Effector memory CD4-positive, alpha-beta T cell (primary cell): ENCODE results near the gene PCDHGC5.

Source experiments
- DNase-seq, 3 donors: peaks; one replicate each; pipeline ENCODE4 v3.0.0-alpha.2; 2020
- H3K27ac ChIP-seq: 2 replicates; pipeline ENCODE4 v1.7.0; 2013; ENCODE audit warnings: mild to moderate bottlenecking, low read length, moderate library complexity; ENCODE audit not compliant: insufficient read depth, poor library complexity, severe bottlenecking
- H3K27me3 ChIP-seq: replicated peaks from 2 replicates; pipeline ENCODE4 v1.7.0; 2013; ENCODE audit warnings: mild to moderate bottlenecking, low read length; ENCODE audit not compliant: insufficient read depth, control insufficient read depth, poor library complexity, severe bottlenecking
- H3K36me3 ChIP-seq: 2 replicates; pipeline ENCODE4 v1.7.0; 2013; ENCODE audit warnings: mild to moderate bottlenecking, low read length, moderate library complexity; ENCODE audit not compliant: control insufficient read depth, insufficient read depth
- H3K4me1 ChIP-seq: 2 replicates; pipeline ENCODE4 v1.7.0; 2013; ENCODE audit warnings: low read length, mild to moderate bottlenecking; ENCODE audit not compliant: control insufficient read depth, insufficient read depth, poor library complexity, severe bottlenecking
- H3K4me3 ChIP-seq: 2 replicates; pipeline ENCODE4 v1.7.0; 2013; ENCODE audit warnings: low read length, low read depth, mild to moderate bottlenecking; ENCODE audit not compliant: insufficient read depth, poor library complexity, severe bottlenecking
- H3K9me3 ChIP-seq: 2 replicates; pipeline ENCODE4 v1.7.0; 2013; ENCODE audit warnings: mild to moderate bottlenecking, low read length, moderate library complexity; ENCODE audit not compliant: control insufficient read depth
- total RNA-seq, 3 donors: gene quantifications; one replicate each; lab custom pipeline; 2026; lab: John Stamatoyannopoulos, UW

The PCDHGC5 gene
- 0 to 0.09 (median 0) reads per million in 3 donors for total RNA-seq

DNA sequence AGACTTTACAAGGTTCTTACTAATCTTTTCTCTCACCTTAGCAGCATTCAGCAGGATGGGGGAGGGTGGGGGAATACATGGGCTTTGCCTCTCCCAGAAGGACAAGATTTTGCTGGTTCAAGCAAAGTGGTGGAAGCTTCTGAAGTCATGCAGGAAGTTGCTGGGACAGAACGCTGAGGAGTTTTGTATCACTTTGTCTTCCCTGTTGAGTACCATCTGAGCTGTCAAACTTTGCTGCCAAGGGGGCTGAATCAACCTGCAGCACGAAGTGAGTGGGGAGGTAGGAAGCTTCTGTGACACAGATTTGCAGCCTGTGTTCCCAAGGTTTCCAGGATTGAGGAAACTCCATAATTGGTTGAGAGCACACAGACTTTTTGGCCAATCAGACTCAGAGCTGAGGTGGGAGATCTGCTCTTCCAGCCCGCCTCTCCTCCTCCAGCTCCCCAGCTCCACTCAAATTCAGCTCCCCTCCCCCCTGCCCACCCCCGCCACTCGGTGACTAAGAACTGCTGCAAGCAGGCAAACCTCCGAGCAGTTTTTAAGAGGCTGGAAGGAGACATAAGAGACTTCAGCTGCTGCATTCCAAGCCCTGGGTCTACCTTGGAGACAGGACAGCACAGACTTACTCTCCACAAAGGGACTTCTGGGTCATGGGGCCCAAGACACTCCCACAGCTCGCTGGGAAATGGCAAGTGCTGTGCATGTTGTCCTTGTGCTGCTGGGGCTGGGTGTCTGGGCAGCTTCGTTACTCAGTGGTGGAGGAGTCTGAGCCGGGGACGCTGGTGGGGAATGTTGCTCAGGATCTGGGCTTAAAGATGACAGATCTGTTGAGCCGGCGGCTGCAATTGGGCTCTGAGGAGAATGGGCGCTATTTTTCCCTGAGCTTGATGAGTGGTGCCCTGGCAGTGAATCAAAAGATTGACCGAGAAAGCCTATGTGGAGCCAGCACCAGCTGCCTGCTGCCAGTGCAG lies at the start of gene PCDHGC5:
TSS of gene PCDHGC5 (plus strand) at position 491 of the 971 bp plus-strand sequence. CDS start at position 651, 160 bp downstream.
- Histone ChIP-seq H3K4me1 (peaks cover 26% of the 10 kb centered on the region), H3K27me3 (peaks cover 51% of the 10 kb centered on the region), H3K4me3 (no peak within 1 kb of the TSS), H3K27ac (no peak within 1 kb of the TSS), H3K9me3 (no peaks in the 10 kb centered on the region), H3K36me3 (no peaks in the 10 kb centered on the region)
- no peak for DNase-seq

DNA sequence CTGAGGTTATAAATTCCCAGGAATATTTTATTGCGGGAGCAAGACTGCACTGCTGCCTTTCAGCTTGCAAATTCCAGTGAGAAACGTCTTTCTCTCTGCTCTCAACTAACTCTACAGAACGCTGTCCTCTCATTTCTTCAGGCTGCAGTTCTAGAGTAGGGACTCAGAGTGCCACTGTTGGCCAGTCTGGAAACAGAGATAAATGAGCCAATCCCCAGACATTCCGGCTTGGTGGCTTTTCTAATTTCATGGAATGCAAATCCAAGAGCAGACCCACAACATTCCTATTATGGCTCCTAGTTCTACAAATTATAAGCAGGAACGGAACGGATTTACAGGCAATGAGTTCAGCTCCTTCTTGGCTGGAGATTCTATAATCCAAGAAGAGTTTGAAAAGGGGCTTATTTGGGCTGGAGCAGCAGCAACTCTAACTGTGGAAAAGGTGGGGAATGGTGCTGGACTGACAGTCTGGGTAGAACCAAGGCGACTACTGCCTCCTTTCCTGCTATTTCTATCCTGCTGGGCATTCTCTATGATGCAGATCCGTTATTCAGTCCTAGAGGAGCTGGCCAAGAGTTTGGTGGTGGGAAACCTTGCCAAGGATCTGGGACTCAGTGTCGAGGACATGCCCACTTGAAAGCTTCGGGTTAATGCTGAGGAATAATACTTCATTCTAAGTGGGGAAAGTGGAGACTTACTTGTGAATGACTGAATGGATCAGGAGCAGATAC lies 49.3 kb upstream of the PCDHGC5 start:
- no peak for DNase-seq
- H3K4me1 ChIP-seq: no peaks in the 10 kb centered on the region
- H3K27me3 ChIP-seq: no peaks in the 10 kb centered on the region
- no peak overlapping the region for H3K4me3 ChIP-seq
- no peaks in the 10 kb centered on the region for H3K9me3 ChIP-seq
- no peaks in the 10 kb centered on the region for H3K36me3 ChIP-seq
- no peak overlapping the region for H3K27ac ChIP-seq

DNA sequence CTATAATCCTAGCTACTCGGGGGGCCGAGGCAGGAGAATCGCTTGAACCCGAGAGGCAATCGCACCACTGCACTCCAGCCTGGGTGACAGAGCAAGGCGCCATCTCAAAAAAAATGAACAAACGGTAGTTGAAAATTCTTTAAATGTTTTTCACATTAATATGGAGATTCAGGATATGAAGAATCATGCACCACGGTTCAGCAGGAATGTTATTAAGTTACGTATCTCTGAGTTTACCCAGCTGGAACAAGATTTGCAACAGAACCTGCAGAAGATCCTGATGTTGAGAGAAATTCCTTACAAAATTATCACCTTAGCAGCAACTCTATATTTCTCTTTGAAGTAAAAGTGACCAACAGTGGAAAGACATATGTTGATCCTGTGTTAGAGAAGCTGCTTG lies 48.5 kb upstream of the PCDHGC5 start:
- no peaks in the 10 kb centered on the region for H3K36me3 ChIP-seq
- H3K4me3 ChIP-seq: no peak overlapping the region
- no peak overlapping the region for H3K27ac ChIP-seq
- no peak for DNase-seq
- no peaks in the 10 kb centered on the region for H3K4me1 ChIP-seq
- no peaks in the 10 kb centered on the region for H3K27me3 ChIP-seq
- H3K9me3 ChIP-seq: no peaks in the 10 kb centered on the region

DNA sequence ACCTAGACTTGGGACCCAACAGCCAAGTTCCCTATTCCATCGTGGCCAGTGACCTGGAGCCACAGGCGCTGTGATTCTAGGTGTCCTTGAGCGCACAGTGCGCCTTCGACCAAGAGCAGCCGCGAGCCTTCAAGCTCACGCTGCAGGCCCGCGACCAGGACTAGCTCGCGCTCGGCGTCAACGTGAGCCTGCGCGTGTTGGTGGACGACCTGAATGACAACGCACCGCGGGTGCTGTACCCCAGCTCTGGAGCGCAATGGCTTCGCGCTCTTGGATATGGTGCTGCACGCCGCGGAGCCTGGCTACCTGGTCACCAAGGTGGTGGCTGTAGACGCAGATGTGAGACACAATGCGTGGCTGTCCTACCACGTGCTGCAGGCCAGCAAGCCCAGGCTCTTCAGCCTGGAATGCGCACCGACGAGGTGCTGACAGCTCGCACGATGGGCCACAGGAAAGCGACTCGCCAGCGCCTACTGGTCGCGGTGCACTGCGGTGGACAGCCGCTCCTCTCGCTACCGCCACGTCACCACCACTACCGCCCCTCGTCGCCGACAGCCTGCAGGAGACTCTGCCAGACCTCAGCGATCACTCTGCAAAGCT lies 47.2 kb upstream of the PCDHGC5 start:
- Histone ChIP-seq H3K27ac (no peak overlapping the region), H3K27me3 (no peaks in the 10 kb centered on the region), H3K4me3 (no peak overlapping the region), H3K4me1 (no peaks in the 10 kb centered on the region), H3K36me3 (no peaks in the 10 kb centered on the region), H3K9me3 (no peaks in the 10 kb centered on the region)
- DNase-seq: no peak

DNA sequence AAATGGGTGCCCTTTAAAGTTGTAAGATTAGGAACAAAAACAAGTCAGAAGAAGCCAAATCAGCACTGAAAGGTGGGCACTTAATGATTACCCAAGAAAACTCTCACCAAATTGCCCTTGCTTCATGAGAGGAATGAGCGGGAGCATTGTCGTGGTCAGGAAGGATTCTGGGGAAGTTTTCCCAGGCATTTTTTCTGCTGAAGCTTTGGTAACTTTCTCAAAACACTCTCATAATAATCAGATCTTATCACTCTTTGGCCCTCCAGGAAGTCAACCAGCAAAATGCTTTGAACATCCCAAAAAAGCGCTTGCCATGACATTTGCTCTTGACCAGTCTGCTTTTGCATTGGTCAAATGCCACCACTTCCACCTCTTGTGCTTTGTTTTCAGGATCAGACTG lies 23.5 kb upstream of the PCDHGC5 start:
- Histone ChIP-seq H3K4me1 (no peaks in the 10 kb centered on the region), H3K27me3 (no peaks in the 10 kb centered on the region), H3K4me3 (no peak overlapping the region), H3K9me3 (no peaks in the 10 kb centered on the region), H3K27ac (no peak overlapping the region), H3K36me3 (no peaks in the 10 kb centered on the region)
- DNase-seq: no peak

DNA sequence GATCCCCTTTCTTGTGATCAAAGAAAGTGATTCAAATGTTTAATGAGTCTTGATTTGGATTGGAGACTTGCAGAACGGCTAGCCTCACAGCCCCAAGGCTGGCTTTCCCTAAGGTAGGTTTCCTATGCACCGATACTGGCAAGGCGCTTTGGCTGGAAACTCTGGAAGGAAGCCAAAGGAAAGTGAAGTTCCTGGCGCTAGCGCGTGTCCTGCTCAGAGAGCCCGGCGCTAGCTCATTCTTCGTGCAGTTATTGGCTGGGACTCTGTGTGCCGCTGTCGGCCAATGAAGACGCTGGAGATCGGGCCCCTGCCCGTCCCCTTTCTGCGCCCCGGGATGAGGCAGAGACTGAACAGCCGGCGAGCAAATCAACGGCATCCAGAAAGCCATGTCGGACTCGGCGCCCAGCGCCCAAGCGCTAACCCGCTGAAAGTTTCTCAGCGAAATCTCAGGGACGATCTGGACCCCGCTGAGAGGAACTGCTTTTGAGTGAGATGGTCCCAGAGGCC lies 13.2 kb upstream of the PCDHGC5 start, which contains the start of gene PCDHGC3:
TSS of gene PCDHGC3 (plus strand) at position 342 of the 507 bp plus-strand sequence. CDS start at position 493, 151 bp downstream.
- H3K36me3 ChIP-seq: no peaks in the 10 kb centered on the region
- no peaks in the 10 kb centered on the region for H3K9me3 ChIP-seq
- H3K4me1 ChIP-seq: peaks cover 9% of the 10 kb centered on the region
- peak within 1 kb of the TSS; percentile 54 for H3K4me3 ChIP-seq
- no peak for DNase-seq
- peaks cover 26% of the 10 kb centered on the region for H3K27me3 ChIP-seq
- H3K27ac ChIP-seq: no peak within 1 kb of the TSS

DNA sequence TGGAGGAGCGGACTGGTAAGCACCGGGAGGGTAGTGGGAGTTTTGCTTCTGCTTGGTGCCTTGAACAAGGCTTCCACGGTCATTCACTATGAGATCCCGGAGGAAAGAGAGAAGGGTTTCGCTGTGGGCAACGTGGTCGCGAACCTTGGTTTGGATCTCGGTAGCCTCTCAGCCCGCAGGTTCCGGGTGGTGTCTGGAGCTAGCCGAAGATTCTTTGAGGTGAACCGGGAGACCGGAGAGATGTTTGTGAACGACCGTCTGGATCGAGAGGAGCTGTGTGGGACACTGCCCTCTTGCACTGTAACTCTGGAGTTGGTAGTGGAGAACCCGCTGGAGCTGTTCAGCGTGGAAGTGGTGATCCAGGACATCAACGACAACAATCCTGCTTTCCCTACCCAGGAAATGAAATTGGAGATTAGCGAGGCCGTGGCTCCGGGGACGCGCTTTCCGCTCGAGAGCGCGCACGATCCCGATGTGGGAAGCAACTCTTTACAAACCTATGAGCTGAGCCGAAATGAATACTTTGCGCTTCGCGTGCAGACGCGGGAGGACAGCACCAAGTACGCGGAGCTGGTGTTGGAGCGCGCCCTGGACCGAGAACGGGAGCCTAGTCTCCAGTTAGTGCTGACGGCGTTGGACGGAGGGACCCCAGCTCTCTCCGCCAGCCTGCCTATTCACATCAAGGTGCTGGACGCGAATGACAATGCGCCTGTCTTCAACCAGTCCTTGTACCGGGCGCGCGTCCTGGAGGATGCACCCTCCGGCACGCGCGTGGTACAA lies 12.6 kb upstream of the PCDHGC5 start:
- no peak for DNase-seq
- Histone ChIP-seq H3K4me1 (peaks cover 9% of the 10 kb centered on the region), H3K27me3 (peaks cover 26% of the 10 kb centered on the region), H3K4me3 (peak overlapping the region; percentile 54), H3K27ac (no peak overlapping the region), H3K36me3 (no peaks in the 10 kb centered on the region), H3K9me3 (no peaks in the 10 kb centered on the region)

DNA sequence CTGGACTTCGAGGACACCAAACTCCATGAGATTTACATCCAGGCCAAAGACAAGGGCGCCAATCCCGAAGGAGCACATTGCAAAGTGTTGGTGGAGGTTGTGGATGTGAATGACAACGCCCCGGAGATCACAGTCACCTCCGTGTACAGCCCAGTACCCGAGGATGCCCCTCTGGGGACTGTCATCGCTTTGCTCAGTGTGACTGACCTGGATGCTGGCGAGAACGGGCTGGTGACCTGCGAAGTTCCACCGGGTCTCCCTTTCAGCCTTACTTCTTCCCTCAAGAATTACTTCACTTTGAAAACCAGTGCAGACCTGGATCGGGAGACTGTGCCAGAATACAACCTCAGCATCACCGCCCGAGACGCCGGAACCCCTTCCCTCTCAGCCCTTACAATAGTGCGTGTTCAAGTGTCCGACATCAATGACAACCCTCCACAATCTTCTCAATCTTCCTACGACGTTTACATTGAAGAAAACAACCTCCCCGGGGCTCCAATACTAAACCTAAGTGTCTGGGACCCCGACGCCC lies 11.8 kb upstream of the PCDHGC5 start:
- H3K27ac ChIP-seq: no peak overlapping the region
- H3K4me1 ChIP-seq: peaks cover 9% of the 10 kb centered on the region
- DNase-seq: no peak
- peak overlapping the region; percentile 54 for H3K4me3 ChIP-seq
- peaks cover 26% of the 10 kb centered on the region for H3K27me3 ChIP-seq
- H3K9me3 ChIP-seq: no peaks in the 10 kb centered on the region
- H3K36me3 ChIP-seq: no peaks in the 10 kb centered on the region

DNA sequence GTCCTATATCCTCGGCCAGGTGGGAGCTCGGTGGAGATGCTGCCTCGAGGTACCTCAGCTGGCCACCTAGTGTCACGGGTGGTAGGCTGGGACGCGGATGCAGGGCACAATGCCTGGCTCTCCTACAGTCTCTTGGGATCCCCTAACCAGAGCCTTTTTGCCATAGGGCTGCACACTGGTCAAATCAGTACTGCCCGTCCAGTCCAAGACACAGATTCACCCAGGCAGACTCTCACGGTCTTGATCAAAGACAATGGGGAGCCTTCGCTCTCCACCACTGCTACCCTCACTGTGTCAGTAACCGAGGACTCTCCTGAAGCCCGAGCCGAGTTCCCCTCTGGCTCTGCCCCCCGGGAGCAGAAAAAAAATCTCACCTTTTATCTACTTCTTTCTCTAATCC lies 11.1 kb upstream of the PCDHGC5 start:
- no peaks in the 10 kb centered on the region for H3K9me3 ChIP-seq
- no peaks in the 10 kb centered on the region for H3K36me3 ChIP-seq
- no peak for DNase-seq
- H3K27ac ChIP-seq: no peak overlapping the region
- peaks cover 26% of the 10 kb centered on the region for H3K27me3 ChIP-seq
- H3K4me3 ChIP-seq: no peak overlapping the region
- peaks cover 9% of the 10 kb centered on the region for H3K4me1 ChIP-seq
